Epithelial cell of proximal tubule (primary cell): ENCODE measurements around the gene UGDH. TPM values are rescaled to one million over a fixed set of nuclear protein-coding genes. Genes with fewer than 3 reads are reported as not detected.
A peak's percentile ranks its signal among the peaks of the same experiment; 100 is the strongest.

Experiments used
- DNase-seq: peaks from one replicate; pipeline ENCODE4 v3.0.0-alpha.2; 2011; ENCODE audit warnings: low read depth
- H3K4me3 ChIP-seq: 2 replicates; pipeline ENCODE4 v1.5.1; 2011; ENCODE audit warnings: low read depth, mild to moderate bottlenecking, low read length
- total RNA-seq: library from RNA; depleted of rRNA; stranded (reverse); fragments of >200 nt; gene quantifications from 2 replicates; pipeline ENCODE4 v1.2.3, GENCODE V29; 2015
- TF ChIP-seq, protein P1 (sequence below): conservative IDR thresholded peaks from 2 replicates; pipeline ENCODE4 v1.5.1; 2012; ENCODE audit warnings: low read depth, mild to moderate bottlenecking, low read length

The UGDH gene
- total RNA-seq, 1 donor from 2014 or later, result 97.4 TPM

DNA sequence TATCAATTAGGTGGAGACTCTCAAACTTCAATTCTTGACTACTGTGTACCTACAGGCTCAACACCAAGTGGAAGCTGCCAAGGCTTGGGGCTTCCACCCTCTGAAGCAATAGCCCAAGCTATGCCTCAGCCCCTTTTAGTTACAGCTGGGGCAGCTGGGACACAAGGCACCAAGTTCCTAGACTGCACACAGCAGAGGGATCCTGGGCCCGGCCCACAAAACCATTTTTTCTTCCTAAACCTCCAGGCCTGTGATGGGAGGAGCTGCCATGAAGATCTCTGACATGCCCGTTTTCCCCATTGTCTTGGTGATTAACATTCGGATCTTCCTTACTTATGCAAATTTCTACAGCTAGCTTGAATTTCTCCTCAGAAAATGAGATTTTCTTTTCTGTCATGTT lies 3.4 kb upstream of the UGDH start:
- DNase-seq, result no peak
- TF ChIP-seq, protein P1, sequence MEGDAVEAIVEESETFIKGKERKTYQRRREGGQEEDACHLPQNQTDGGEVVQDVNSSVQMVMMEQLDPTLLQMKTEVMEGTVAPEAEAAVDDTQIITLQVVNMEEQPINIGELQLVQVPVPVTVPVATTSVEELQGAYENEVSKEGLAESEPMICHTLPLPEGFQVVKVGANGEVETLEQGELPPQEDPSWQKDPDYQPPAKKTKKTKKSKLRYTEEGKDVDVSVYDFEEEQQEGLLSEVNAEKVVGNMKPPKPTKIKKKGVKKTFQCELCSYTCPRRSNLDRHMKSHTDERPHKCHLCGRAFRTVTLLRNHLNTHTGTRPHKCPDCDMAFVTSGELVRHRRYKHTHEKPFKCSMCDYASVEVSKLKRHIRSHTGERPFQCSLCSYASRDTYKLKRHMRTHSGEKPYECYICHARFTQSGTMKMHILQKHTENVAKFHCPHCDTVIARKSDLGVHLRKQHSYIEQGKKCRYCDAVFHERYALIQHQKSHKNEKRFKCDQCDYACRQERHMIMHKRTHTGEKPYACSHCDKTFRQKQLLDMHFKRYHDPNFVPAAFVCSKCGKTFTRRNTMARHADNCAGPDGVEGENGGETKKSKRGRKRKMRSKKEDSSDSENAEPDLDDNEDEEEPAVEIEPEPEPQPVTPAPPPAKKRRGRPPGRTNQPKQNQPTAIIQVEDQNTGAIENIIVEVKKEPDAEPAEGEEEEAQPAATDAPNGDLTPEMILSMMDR, result no peak
- no peak overlapping the region for H3K4me3 ChIP-seq

DNA sequence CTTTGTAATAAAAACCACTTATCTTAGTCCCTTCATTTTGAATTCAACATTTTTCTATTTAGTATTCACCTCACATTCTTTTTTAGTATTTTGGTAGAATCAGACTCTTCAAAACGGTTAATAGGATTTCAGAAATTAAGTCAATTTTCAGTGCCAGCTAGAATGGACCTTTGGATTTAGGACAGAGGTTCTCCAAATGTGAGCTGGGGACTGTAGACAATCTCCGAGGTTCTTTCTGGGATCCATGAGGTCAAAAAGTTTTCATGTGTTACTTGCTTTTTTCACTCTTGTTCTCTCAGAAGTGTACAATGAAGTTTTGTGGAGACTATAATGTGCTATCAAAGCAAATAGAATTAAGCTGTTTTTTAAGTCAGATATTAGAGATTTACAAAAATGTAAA lies 2.3 kb upstream of the UGDH start:
- H3K4me3 ChIP-seq, result no peak overlapping the region
- DNase-seq, result no peak
- TF ChIP-seq, protein P1, result no peak

DNA sequence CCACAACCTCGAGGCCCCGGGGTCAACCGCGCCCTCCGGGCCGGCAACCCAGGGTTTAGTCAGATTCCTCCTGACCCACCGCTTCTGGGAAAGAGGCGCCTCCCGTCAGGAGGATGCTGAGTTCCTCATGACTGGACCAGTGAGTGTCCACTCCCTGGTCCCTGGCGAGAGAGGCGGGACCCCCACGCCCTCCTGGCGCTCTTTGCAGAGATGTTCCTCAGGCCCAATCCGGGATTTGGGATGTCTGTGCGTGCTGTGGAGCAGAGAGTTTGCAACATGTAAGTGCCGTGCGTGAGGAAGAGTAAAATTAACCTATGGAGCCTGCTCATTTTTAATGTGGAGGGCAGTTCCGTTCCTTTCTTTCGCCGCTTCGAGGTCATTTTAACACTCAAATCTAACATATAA lies 824 bp upstream of the UGDH start:
- H3K4me3 ChIP-seq, result peak overlapping the region; percentile 81
- TF ChIP-seq, protein P1, result no peak
- no peak for DNase-seq

DNA sequence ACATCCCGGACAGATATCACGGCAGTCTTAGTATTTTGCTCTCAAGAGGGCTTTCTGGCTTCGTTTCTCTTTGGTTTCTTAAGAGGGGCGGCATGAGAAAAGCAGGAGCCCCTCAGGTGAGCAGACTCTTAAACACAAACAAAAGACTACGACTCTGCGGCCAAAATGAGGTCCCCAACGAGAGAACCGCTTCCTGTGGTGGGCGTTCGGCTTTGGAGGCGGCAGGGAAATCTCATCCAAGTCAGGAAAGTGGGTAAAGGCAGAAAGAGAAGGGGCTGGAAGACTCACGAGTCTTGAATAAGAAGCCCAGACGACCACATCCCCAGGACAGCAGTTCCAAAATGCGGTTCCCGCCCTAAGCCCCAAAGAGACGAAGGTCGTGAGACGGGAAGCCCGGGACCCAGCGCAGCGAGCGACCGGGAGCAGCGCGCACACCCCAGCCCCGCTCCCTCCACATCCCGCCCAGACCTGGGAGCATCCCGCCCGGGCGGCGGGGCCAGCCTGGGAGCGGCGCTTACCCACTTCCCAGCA lies 409 bp downstream of the UGDH start:
- DNase-seq, result no peak
- TF ChIP-seq, protein P1, result no peak
- peak overlapping the region; percentile 81 for H3K4me3 ChIP-seq

DNA sequence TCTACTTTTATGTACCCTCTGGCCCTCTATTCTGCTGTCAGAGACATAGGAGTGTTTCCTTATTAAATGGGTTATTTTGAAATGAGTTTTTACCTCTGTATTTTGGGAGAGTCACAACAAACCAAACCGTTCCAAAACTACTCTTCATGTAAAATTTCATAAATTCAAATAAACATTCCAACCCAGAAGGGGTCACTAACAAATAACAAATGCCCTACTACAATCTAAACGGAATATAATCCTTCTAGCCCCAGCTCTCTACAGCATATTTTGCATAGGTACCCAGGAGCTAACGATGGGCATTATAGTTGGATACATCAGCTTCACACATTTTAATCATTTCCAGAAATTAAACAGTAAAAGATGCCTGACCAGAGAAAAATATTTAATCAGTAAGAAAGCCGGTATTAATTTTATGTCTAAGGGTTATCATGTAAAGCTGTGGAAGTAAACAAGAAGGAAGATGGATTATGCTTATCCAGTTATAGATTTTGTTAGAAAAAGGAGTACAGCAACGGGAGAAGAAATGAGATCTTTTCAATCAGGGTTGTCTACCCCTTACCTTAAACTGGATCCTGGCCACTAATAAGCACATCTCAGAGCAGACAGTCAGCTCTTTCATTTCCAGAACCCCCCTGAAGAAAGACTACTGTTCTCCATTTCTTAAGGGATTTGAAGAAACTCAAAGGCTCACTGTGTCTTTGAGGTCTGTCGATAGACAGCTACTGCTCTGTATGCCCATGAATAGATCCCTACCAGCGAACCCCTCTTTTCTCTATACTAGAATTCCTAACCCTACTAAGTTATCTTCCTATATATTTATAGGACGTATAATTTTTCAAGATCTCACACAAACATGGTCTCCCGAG lies 1.2 kb downstream of the UGDH start:
- TF ChIP-seq, protein P1, result no peak
- peak overlapping the region; percentile 81 for H3K4me3 ChIP-seq
- no peak for DNase-seq

DNA sequence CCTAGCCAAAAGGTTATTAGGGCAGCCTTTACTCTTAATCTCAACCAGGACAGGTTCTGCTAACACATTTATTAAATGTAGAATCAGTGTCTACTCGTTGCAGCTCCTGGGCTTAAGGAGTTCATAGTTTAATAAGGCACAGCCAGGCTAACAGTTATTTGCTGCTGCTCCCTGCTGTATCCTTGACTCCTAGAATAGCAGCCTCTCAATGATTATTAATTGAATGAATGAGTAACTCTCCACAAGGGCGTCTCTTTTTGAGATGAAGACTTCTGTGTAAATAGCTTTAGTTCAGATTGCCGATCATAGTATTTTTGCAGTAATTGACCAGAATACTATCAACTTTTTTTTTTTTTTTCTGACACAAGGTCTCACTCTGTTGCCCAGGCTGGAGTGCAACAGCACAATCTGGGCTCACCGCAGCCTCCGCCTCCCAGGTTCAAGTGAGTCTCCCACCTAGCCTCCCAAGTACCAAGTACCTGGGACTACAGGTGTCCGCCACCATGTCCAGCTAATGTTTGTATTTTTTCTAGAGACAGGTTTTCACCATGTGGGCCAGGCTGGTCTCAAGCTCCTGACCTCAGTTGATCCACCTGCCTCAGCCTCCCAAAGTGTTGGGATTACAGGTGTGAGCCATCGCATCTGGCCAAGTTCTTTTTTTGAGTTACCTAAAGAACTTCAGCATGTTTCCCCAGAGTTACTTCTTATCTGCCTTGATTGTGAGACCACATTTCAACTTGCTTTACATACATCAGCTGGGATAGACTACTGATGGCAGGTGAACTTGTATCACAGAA lies 2.9 kb downstream of the UGDH start:
- DNase-seq, result no peak
- TF ChIP-seq, protein P1, result no peak
- peak overlapping the region; percentile 19 for H3K4me3 ChIP-seq
